Kidney glomerular epithelial cell (primary cell): Measurements from ENCODE around the gene MC1R.
A peak's percentile ranks its signal among the peaks of the same experiment; 100 is the strongest.

ENCODE experiments used
- DNase-seq: peaks from one replicate; lab custom pipeline; 2025; lab: John Stamatoyannopoulos, UW

Gene MC1R

DNA sequence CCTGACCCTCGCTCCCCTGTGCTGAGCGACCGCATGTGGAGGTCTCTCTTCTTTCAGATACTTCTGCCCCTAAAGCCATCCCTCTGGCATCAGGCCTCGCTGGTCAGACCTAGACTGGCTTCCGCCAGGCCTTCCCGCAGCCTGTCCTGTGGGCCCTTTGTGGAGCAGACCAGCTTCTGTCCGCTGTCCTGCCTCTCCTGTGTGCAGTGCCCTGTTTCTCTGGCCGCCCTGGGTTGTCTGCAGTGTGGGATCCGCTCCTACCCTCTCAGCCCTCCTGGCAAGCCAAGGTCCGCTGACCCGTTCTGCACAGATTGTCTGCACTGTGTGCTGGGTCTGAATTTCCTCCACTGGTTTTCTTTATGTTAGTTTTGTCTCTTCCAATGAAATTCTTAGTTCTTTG, 21.5 kb upstream of the MC1R start:
- no peak for DNase-seq

DNA sequence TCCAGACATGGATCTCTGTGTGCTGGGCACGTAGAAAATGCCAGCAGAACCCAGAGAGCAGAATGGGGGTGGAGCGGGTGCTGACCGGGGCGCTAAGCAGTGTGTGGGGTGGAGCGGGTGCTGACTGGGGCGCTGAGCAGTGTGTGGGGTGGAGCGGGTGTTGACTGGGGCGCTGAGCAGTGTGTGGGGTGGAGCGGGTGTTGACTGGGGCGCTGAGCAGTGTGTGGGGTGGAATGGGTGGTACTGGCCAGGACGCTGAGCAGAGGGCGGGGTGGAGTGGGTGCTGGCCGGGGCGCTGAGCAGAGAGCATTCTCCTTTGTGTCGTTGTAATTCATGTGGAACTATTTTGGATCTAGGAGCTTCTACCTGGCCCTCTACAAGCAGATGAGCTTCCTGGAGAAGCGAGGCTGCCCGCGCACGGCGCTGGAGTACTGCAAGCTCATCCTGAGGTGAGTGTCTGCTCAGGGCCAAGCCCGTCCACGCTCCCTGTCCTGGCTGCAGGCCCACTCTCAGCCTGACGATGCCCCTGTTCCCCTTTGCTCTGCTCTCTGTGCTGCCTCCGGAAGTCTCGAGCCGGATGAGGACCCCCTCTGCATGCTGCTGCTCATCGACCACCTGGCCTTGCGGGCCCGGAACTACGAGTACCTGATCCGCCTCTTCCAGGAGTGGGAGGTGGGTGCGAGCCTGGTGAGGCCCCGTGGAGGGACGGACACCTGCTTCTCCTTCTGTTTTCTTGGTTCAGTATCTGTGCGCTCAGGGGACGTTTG, 20.3 kb upstream of the MC1R start:
- no peak for DNase-seq

GRCh38 chr16:89899879-89900481, 18.7 kb upstream of the MC1R start:
- DNase-seq = no peak

GRCh38 chr16:89900885-89901284, 17.8 kb upstream of the MC1R start:
- DNase-seq = no peak

GRCh38 chr16:89902980-89903379, 15.7 kb upstream of the MC1R start:
- DNase-seq = no peak

DNA sequence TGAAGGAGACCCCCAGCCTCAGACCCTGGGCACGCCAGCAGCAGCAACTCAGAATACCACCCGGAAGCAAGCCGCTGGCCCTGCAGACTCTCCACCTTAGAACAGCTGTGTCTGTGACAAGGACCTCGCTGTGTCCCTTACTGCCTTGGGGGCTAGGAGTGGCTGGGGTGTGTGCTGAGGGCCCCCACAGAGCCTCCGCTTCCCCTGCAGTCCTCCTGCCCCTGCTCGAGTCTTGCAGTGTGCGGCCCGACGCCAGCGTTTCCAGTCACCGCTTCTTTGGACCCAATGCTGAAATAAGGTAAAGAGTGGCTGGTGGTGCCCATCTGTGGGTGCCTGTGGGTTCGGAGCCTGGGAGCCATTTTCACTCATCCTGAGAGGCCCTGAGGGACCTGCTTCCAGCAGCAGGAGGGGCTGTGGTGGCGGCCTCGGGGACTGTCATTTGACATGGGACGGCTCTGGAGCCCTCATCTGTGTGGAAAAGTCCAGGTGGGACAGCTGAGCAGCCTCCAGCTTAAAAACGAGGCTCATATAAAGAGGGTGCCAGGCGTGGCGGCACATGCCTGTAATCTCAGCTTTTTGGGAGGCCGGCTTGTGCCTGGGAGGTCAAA, 14.7 kb upstream of the MC1R start:
- DNase-seq = no peak

DNA sequence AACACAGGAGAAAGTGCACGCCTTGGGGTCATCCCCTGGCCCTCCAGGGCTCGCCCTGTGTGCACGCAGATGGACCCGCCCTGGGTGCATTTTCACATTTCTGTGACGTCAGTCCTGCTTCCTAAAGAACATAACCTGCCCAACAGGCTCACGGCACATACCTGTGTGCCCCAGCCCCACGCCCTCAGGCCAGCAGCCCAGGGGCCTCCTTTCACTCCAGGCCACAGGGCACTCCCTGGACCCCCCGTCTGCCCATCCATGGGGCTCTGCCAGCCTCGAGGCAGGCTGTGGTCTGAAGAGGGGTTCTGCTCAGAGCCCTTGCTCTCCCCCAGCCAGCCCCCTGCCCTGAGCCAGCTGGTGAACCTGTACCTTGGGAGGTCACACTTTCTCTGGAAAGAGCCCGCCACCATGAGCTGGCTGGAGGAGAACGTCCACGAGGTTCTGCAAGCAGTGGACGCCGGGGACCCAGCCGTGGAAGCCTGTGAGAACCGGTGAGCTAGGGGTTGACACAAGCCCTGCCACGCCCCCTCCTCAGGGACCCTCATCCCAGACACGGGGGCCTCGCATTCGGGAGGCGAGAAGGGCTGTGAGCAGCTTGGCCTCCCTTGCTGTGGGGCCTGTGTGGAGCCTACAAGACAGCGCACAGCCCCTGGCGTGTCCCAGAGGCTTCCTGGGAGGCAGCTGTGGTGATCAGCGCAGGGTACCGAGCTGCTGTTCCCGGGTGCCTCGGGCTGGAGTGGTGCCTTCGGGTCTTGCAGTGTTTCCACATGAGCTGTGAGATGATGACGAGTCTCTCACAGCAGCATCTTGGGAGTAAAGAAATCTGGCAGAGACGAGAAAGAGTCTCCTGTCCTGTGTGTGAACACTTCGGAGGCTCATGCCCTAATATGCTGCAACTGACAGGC, 13.8 kb upstream of the MC1R start:
- no peak for DNase-seq

DNA sequence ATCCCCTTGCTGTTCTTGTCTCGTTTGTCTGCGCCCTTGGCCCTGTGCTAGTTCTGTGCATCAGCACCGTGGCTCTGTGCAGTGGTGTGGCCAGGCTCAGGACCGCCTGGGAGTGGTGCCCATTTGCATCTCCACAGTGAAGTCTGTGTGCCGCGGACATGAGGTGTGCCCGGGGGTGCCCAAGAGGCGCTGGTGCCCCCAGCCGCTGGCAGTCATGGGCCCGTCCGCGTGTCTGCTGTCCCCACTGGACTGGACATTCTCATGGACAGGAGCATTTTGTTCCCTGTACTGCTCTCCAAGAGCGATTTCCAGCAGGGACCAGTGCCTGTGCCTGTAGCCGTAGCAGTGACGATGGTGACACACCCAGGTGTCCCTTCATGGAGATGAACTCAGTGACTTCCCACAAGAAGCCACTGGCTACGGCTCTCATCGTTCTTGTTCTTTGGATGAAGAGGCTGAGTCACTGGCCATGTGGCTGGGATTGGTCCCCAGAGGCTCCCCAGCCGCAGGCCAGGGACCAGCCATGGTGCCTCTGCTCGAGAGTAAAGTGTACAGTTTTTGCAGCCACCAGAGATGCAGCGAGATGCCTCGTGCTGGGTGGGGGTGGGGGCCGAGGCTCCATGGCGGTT, 13.0 kb upstream of the MC1R start:
- no peak for DNase-seq

GRCh38 chr16:89906140-89907025, 12.3 kb upstream of the MC1R start:
- DNase-seq = no peak

DNA sequence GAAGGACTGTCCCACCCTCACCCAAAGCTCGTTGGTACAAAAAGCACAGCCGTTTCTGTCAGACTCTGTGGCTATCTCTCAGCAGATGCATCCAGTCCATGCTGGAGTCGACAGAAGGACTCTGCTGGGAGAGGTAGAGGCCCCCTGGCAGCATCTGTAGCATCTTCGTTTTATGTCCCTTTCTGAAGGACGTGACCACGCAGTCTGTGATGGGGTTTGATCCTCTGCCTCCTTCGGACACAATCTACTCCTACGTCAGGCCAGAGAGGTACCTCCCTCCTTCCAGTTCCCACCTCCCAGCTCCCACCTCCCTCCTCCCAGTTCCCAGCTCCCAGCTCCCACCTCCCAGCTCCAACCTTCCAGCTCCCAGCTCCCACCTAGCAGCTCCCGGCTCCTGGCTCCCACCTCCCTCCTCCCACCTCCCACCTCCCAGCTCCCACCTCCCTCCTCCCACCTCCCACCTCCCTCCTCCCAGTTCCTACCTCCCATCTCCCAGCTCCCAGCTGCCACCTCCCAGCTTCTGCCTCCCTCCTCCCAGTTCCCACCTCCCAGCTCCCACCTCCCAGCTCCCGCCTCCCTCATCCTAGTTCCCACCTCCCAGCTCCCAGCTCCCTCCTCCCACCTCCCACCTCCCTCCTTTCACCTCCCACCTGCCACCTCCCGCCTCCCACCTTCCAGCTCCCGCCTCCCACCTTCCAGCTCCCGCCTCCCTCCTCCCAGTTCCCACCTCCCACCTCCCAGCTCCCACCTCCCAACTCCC, 11.4 kb upstream of the MC1R start:
- DNase-seq = no peak

- DNase-seq = no peak
Observed at GRCh38 chr16:89908236-89908635, 10.4 kb upstream of the MC1R start.

DNA sequence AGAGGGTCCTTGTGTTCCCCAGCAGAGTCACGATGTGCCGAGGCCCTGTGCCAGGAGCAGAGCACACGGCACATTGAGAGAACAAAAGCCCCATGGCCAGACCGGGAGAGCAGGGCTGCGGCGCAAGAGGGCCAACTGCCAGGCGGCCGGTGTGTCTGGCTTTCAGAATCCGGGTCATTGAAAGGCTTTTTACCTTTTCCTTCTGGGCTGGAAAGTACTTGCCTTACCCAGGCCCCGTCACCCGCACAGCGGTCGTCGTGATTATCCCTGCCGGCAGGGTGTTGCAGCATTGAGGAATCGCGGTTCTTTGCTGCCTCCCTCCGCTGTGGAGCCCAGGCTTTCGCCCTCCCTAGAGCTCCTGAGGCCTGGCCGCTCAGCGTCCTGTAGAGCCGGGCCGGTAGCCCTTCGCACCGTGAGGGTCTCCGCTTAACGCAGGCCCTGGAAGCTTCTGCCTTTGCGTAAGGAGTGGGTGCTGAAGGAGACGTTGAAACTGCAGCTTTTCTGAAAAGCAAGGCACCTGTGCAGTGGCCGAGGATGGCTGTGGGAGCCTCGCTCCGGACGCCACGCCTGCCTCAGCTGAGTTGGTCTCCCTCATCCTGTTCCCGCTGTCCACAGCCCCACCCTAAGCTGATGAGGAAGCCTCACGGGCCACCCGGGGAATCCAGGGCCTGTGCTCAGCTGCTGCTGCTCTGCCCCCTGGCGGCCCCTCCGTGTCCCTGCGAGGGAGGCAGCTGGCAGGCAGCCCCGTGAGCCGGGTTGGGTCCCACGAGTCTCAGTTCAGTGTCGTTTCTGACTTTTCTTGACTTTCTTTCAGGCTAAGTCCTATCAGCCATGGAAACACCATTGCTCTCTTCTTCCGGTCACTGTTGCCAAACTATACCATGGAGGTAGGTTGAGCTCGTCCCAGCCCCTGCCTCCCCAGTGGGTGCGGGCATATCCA, 8.6 kb upstream of the MC1R start:
- DNase-seq = peak; percentile 19

DNA sequence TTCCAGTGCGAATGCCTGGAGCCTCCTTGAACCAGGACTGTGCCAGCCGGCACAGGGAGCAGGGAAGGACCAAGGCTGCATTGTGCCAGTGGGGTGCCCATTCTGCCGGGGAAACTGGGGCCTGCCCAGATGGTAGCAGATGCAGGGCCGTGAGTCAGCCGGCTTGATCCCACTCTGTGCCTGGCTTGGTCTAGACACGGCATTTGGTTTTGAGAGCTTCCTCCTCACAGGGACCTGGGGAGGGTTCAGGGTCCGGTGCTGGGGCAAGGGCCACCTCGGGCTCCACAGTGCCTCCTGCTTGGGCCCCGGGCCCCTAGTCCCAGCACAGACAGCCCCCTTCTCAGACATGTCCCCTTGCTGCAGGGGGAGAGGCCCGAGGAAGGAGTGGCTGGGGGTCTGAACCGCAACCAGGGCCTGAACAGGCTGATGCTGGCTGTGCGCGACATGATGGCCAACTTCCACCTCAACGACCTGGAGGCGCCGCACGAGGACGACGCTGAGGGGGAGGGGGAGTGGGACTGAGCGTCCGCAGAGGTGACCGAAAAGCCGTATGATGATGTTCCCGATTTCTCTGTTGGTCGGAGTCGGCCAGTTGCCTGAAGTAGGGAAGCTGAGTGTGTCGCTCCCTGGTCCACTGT, 7.8 kb upstream of the MC1R start:
- DNase-seq = no peak

DNA sequence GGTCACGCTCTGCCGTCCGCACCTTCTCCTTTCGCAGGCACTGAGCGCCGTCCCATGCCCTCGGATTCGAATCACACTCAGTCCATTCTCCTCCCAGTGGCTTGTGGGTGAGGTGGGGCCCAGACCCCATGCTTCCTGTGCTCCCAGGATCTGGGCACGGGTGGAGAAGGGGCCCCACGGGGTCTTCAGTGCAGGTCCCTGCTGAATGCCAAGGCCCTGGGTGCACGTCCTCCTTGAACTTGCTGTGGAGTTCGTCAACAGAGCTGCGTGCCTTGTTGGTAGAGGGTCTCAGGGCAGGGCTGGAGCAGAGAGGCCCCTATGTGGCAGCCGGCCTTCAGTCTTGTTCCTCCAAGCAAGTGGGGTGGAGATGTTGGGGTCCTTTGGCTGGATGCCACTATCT, 7.3 kb upstream of the MC1R start:
- no peak for DNase-seq

- no peak for DNase-seq
Observed at GRCh38 chr16:89912143-89912542, 6.5 kb upstream of the MC1R start.

- no peak for DNase-seq
Observed at GRCh38 chr16:89912627-89913026, 6.0 kb upstream of the MC1R start.

DNA sequence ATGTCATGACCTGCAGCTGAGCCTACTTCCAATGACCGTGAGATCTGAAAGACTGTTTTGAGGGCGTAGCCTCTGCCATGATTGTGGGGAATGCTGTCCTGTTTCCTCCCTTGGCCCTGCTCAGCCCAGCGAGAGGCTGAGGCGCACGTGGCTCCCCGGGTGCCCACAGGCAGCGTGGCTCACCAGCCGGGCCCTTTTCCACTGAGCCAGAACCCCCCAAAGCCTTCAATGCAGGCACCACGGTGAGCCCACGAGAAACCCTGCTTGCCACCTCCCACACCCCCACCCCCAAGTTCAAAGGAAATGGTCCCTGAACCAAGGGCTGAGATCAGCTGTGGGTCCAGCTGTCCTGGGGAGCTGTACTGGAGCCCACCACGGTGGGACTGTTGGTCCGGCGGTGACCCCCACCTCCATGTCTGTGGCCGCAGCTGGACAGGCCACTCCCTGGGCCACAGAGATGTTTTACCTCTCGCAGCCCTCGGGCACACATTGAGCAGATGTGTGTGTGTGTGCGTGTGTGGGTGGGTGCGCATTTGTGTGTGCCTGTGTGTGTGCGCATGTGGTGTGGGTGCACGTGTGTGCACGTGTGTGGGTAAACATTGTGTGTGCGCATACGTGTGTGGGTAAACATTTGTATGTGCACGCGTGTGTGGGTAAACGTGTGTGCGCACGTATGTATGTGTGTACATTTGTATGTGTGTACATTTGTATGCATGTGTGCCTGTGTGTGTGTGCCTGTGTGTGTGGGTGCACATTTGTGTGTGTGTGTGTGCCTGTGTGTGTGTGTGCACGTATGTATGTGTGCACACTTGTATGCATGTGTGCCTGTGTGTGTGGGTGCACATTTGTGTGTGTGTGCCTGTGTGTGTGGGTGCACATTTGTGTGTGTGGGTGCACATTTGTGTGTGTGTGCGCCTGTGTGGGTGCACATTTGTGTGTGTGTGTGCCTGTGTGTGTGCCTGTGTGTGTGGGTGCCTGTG, 5.0 kb upstream of the MC1R start:
- no peak for DNase-seq
